HG03354 (cell line): ENCODE results near the gene SRSF4.
"Not testable (repeated sequence)": the region's sequence is repeated elsewhere in the genome, so short reads cannot be mapped to it uniquely, and the experiment has no call there.

Experiments used
- ATAC-seq: cut with Tn5 transposase; IDR thresholded peaks from one replicate; pipeline ENCODE4 v1.9.1; 2021; ENCODE audit warnings: mild to moderate bottlenecking; ENCODE audit not compliant: unreplicated experiment, poor library complexity, severe bottlenecking

SRSF4 gene

GRCh38 chr1:29169976-29170375, 11.7 kb downstream of the SRSF4 start:
- no peak for ATAC-seq

- ATAC-seq = no peak
These were observed 13.8 kb downstream of the SRSF4 start for GRCh38 chr1:29167904-29168303.

GRCh38 chr1:29166291-29166878, 15.3 kb downstream of the SRSF4 start:
- no peak for ATAC-seq

GRCh38 chr1:29164588-29164987, 17.1 kb downstream of the SRSF4 start:
- ATAC-seq = no peak

DNA sequence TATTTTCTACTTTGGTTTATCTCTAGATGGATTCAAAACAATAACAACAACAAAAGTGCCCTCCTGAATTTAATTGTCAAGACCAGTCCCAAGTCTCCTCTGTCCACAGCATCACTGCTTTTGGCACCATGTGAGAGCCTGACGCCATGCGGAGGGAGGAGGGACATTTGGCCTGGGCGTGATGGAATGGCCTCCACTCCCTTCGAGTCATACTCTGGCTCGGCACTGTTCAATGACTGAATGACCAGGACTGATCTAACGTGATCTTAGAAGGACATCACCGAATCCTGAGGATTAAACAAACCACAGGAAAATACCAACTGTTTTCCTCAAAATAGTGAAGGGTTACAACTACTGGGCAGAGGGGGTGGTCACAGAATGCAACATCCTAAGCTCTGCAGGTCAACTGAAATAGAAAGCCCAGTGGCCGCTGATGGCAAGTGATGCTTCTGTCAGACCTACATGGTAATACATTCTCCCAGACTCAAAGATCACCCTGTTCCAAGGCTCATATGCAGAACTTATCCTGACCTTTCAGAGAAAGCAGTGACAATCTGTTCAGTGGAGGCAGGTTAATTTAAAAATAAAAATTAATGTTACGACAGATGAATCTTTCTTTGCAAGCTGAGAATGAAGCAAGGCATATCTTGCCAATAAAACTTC, 19.1 kb downstream of the SRSF4 start:
- ATAC-seq = no peak

DNA sequence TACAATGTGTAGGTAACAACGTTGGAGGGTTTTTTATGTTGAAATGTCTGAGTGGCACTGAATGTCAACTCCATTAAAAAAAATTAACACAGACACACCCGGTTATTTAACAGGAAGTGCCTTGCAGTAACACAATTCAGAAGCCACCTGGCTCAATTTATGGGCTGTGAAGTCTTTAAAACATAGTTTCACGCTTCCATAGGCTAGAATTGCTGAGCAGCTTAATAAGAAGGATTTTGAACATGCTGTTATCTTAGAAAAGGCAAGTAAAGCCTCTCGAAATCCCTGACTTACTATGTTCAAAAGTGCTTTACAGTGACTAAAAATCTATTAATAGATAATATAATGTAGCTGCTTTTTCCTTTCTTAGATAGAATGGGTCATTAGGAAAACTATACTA, 19.7 kb downstream of the SRSF4 start:
- no peak for ATAC-seq

DNA sequence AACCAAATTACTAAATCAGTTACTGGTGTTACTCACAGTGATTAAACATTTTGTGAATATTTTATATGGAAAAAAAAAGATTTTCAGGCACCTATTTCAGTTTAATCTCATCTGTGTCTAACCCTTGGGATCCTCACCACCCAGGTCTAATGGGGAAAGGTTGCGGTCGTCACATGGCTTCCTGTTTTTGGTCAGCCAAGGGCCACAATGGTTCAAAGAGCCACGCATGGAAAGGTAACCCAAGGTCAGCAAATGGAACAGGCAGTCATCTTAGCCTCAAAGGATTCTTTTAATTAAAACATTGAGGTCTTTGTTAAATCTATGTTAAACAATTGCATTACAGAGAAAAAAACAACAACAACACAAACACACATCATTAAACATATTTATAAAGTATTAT, 21.9 kb downstream of the SRSF4 start:
- no peak for ATAC-seq

- ATAC-seq = no peak
These were observed 24.5 kb downstream of the SRSF4 start for GRCh38 chr1:29157269-29157601.

DNA sequence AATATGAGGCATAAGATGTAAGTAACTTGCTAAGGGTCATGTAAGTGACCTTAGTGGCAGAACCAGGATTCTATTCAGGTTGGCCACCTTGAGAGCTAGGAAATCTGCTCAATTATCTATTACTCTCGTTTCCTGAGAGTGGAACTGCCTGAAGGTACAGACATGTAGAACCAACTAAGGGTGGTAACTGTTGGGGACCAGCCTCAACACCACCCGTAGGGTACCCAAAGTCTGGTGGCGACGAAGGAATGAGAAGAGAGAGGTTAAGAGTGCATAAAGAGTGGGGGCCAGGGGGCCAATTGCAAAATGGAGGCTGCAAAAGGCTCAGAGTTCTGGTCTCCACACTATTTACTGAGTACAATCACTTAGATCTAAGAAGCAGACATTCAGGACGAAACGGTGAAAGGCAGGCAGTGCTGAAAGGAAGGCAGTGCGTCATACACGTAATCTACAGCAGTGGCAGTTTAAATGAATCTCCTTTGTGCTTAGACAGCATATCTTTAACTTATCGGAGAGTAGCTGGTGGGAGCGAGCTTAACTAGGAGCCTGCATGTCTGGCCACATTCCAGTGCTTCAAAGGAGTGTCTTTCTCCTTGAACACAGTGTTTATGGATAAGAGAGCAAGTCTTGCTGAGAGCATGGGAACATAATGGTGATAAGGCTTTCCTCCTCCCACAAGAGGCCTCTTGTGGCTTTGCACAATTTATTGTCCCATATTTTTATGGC, 25.0 kb downstream of the SRSF4 start:
- ATAC-seq = no peak

DNA sequence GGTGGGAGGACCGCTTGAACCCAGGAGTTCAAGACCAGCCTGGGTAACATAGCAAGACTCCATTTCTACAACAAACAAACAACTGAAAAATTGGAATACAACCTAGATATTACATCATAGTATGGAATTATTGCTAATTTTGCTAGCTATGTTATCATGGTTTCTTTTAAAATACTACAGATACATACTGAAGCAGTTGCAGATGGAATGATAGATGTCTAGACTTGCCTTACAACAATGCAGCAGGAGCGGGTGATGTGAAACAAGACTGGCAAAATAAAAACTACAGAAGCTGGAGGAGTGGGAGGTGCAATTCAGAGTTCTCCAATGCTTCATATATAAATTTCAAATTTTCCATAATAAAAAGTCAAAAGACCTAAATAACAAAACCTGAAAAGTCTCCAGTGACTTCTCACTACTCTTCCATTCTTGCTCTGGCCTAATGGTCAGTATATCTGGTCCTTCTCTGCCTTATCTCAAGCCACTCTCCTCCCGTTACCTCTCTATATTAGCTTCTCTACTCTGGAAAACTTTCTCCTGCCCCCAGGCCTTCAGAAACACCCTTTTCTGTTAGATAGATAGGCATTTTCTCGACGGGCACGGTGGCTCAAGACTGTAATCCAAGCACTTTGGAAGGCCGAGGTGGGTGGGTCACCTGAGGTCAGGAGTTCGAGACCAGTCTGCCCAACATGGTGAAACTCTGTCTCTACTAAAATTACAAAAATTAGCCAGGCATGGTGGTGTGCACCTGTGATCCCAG, 29.5 kb downstream of the SRSF4 start:
- no peak for ATAC-seq

DNA sequence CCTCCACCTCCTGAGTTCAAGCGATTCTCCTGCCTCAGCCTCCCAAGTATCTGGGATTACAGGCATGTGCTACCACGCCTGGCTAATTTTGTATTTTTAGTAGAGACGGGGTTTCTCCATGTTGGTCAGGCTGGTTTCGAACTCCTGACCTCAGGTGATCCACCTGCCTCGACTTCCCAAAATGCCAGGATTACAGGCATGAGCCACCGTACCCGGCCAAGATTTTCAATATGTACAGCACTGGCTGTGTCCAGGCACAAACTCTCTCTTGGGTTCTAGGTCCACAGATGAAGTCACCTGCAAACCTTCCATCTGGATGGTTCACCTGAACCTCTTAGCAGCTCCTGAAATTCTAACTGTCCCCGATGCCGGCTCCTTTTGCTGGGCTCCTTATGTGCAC, 31.4 kb downstream of the SRSF4 start:
- not testable (repeated sequence) for ATAC-seq

GRCh38 chr1:29148656-29149491, 32.8 kb downstream of the SRSF4 start:
- ATAC-seq = no peak

- ATAC-seq = no peak
These were observed 35.8 kb downstream of the SRSF4 start for GRCh38 chr1:29145739-29146437.

DNA sequence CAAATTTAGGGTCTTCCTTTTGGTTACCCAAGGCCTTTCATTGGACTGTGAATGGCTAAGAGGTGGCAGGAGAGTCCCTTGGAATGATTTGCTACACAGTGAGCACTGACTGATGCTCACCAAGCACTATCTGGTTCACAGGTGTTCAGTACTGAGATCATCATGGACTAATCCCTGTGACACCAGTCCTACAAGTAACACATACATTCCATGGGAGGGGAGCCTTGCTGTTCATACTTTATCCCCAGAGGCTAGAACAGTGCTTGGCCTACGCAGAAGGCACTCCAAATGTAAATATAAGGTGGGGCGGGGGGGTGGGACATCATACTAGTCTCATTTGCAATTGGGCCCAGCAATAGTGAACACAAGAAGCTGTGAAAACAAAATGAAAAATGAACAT, 37.5 kb downstream of the SRSF4 start:
- ATAC-seq = no peak

DNA sequence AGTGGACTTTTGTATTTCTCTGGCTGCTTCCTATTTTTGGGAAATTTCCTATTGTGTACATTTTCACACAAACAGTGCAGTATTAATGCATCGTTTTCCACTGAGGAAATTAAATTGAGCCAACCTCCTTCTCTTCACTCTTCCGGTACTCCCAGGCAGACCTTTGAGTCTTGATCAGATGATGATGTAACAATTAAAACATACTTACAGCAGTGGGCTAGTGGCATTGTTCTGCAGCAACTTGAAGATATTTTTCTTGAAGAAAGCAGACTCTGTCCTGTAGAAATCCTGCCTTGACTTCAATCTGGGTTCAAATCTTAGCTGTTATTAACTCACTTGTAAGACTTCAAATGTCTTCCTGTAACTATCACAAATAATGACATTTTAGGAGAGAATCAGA, 39.0 kb downstream of the SRSF4 start:
- ATAC-seq = no peak

DNA sequence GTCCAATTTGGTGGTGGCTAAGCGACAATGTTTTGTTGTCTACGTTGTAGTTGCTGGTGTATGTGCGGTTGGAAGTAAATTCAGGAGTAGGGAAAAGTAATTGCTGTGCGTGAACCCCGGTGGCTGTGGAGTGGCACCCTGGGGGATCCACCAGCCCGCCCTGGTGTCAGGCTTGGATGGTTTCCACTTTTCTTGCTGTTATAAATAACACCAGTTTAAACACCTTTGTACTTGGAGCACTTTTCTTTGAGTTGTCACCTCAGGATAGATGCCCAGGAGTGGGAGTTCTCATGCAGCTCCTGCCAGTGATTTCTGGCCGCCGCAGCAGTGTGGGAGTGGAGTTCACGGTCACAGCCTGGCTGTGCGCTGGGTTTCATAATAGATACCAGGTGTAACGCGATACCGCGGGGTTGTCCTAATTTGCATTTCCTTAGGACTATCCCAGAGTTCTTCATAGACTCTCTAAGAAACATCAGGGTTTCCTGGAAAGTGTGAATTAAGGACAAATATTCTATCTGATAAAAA, 45.2 kb downstream of the SRSF4 start:
- ATAC-seq = no peak

GRCh38 chr1:29134695-29135028, 47.0 kb downstream of the SRSF4 start:
- ATAC-seq = no peak

- no peak for ATAC-seq
These were observed 47.6 kb downstream of the SRSF4 start for GRCh38 chr1:29133861-29134694.
